Body of pancreas (tissue), 4 donors: Measurements from ENCODE around the gene WNT5B. TPM values are rescaled to one million over a fixed set of nuclear protein-coding genes. Genes with fewer than 3 reads are reported as not detected.
A peak's percentile ranks its signal among the peaks of the same experiment; 100 is the strongest.

Experiments used
- ATAC-seq: fragments of 150-250 bp; one replicate; pipeline ENCODE4 v1.9.1; 2016
- DNase-seq, 4 donors: peaks; one replicate each; pipeline ENCODE4 v3.0.0-alpha.2; 2019
- H3K27ac ChIP-seq, 4 donors: fragments of 200-600 bp; sonication (generic); 1 replicate in 3 of 4; 2 replicates in 1 of 4; pipeline versions ENCODE4 v1.5.1 to v1.6.1; 2016 to 2019; ENCODE audit warnings: mild to moderate bottlenecking in 1 of 4, mixed read lengths in 1 of 4, moderate library complexity in 1 of 4
- H3K27me3 ChIP-seq, 2 donors: fragments of 200-600 bp; sonication (generic); one replicate each; pipeline ENCODE4 v1.6.0; 2016; ENCODE audit warnings: mild to moderate bottlenecking in 1 of 2
- H3K36me3 ChIP-seq, 2 donors: fragments of 200-600 bp; sonication (generic); replicated peaks in 1 of 2; 2 replicates each; pipeline ENCODE4 v1.5.1; 2016; ENCODE audit warnings: low read depth in 2 of 2; ENCODE audit not compliant: insufficient read depth in 1 of 2
- H3K4me1 ChIP-seq: fragments of 200-600 bp; sonication (generic); one replicate; pipeline ENCODE4 v1.6.0; 2016
- H3K4me3 ChIP-seq, 2 donors: fragments of 200-600 bp; sonication (generic); 1 replicate in 1 of 2; 2 replicates in 1 of 2; pipeline ENCODE4 v1.5.1; 2016 to 2019
- H3K9me3 ChIP-seq, 3 donors: fragments of 200-600 bp; sonication (generic); 1 replicate in 2 of 3; 2 replicates in 1 of 3; pipeline ENCODE4 v1.5.1; 2016
- POLR2A ChIP-seq, 3 donors: fragments of 450-650 bp; IDR thresholded peaks; one replicate each; pipeline ENCODE4 v1.6.1; 2016; ENCODE audit warnings: antibody characterized with exemption in 3 of 3, mild to moderate bottlenecking in 2 of 3
- WGBS, 2 donors: methylation state at CpG; one replicate each; pipeline ENCODE4 v1.1.5; 2017; 5-methylcytosine and 5-hydroxymethylcytosine counted together
- intact Hi-C: fragments of 100-400 bp; cut with DNase I; formaldehyde crosslinking; loops from one replicate; pipeline ENCODE4 v1.15.1; 2023
- total RNA-seq, 2 donors: library from RNA; depleted of rRNA; stranded (reverse); fragments of >200 nt; gene quantifications; one replicate each; pipeline ENCODE4 v1.1.0, GENCODE V29; 2016
- TF ChIP-seq, protein P1 (sequence below), 7 experiments: fragments of 450-650 bp in 4 of 7; fragments of 200-600 bp in 3 of 7; sonication (generic) in 3 of 7; IDR thresholded peaks; one replicate each; pipeline ENCODE4 v1.5.1; 2016 to 2019; ENCODE audit warnings: antibody characterized with exemption in 7 of 7

Gene WNT5B
- total RNA-seq, 2 donors from 2014 or later: not detected

DNA sequence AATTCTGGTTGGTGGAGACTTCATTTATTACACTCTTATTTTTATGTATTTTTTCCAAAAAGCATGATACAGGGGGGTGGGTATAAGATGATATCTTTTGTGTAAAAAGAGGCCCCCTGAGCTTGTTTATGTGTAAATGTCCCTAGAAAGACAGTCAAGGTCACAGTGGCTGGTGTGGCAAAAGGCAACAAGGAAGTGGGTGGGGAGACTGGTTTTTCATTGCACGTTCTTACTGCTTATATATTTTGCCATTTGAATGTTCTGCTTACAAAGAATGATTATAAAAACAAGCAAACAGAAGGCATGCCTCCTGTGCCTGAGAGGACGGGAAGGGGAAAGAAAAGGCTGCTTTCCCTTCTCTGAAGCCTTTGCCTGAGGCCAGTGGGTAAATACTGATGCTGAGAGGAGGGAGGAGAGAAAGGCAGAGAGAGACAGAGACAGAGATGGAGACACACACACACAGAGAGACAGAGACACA, 37.7 kb downstream of the WNT5B start:
- H3K4me3 ChIP-seq: no peak overlapping the region
- peak overlapping the region in 3 of 4 donors; percentile 58 to 67 (median 61) for H3K27ac ChIP-seq
- H3K9me3 ChIP-seq: no peaks in the 10 kb centered on the region
- no peaks in the 10 kb centered on the region for H3K36me3 ChIP-seq
- TF ChIP-seq, protein P1, sequence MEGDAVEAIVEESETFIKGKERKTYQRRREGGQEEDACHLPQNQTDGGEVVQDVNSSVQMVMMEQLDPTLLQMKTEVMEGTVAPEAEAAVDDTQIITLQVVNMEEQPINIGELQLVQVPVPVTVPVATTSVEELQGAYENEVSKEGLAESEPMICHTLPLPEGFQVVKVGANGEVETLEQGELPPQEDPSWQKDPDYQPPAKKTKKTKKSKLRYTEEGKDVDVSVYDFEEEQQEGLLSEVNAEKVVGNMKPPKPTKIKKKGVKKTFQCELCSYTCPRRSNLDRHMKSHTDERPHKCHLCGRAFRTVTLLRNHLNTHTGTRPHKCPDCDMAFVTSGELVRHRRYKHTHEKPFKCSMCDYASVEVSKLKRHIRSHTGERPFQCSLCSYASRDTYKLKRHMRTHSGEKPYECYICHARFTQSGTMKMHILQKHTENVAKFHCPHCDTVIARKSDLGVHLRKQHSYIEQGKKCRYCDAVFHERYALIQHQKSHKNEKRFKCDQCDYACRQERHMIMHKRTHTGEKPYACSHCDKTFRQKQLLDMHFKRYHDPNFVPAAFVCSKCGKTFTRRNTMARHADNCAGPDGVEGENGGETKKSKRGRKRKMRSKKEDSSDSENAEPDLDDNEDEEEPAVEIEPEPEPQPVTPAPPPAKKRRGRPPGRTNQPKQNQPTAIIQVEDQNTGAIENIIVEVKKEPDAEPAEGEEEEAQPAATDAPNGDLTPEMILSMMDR (IDR thresholded peaks at IDR 0.05): no peak
- TF ChIP-seq POLR2A (IDR thresholded peaks at IDR 0.05): no peak
- WGBS, 2 donors: 0 to 4% methylated on average over 2 of the region's 2 CpGs
- DNase-seq: peak in 3 of 4 donors; percentile 28 to 44 (median 34)
- peaks cover 16% of the 10 kb centered on the region for H3K4me1 ChIP-seq
- ATAC-seq: no peak
- no peaks in the 10 kb centered on the region for H3K27me3 ChIP-seq
- intact Hi-C loops: no loop called here

DNA sequence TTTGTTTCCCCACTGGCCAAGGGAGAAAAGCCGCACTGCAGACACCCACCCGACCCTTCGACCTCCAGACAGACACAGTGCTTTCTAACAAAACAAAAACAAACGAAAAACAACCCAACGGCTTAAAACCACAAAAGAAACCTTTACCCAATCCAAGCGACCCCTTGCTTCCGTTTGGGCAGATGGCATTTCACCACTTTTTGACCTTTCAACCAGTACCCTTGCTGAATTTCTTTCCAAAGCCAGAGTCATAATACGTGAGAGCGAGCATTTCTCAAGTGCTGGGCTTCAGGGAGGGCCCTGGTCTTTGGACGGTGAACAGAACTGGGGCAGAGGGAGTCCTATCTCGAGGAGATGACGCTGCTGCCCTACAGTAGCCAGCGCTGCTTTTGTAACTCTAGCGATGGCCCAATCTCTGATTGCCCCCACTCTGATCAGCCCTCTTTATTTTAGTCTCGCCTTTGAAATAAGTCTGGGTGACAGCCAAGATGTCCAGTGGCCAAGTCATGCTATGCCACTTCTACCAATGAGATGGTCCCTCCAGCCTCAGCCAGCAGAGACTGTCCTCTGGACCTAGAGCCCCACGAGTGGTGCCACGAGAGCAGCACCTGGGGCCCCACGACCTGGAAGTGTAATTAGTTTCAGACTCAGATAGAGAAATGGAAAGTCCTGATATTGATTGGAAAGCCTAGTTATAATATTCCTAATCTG, 40.0 kb downstream of the WNT5B start:
- H3K27me3 ChIP-seq: no peaks in the 10 kb centered on the region
- no peak for DNase-seq
- peaks cover 12% of the 10 kb centered on the region for H3K4me1 ChIP-seq
- TF ChIP-seq, protein P1 (IDR thresholded peaks at IDR 0.05): no peak
- no peak for TF ChIP-seq POLR2A (IDR thresholded peaks at IDR 0.05)
- H3K36me3 ChIP-seq: no peaks in the 10 kb centered on the region
- H3K9me3 ChIP-seq: no peaks in the 10 kb centered on the region
- no peak overlapping the region for H3K4me3 ChIP-seq
- no peak for ATAC-seq
- WGBS, 2 donors: 74 to 78% methylated on average over 18 of the region's 18 CpGs
- H3K27ac ChIP-seq: no peak overlapping the region
- intact Hi-C loops: no loop called here

DNA sequence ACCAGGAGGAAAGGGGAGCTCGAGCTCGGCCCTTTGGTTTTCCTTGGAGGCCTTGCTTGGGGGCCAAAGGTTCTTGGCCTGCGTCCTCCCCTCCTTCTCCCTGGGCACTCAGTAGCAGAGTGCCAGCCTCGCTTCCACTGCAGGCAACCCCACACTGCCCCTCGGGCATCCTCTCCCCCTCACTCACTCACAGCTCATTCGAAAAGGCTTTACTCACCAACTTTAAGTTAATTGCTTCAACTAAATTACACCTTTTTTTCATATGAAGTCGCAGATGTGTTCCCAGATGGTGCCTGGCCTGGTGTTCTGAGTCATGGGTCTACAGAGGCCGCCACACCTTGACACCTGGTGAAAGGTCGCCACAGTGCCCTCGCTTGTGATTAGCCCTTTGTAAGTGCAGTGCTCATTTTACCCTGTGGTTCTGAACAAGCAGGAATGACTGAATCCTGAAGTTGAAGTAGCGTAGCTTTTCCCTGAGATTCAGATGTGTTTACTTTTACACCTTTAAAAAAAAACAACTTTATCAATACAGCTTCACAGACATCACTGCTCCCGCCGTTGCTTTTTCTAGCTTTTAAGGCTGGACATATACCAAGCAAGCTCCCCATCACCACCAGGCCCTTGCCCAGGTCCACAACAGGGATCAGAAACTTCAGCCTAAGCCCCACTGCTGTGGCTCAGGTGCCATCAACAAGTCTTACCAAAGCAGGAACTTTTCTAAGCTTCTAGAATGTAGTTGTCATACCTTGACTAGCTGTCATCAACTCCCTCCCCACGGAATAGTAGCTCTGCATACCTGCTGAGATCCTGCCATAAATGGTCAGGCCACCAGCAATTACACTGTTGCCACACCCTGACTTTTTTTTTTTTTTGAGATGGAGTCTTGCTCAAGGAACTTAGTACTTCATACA, 41.6 kb downstream of the WNT5B start:
- Histone ChIP-seq H3K4me3 (no peak overlapping the region), H3K27me3 (no peaks in the 10 kb centered on the region), H3K27ac (no peak overlapping the region), H3K36me3 (no peaks in the 10 kb centered on the region), H3K9me3 (no peaks in the 10 kb centered on the region), H3K4me1 (peaks cover 12% of the 10 kb centered on the region)
- WGBS, 2 donors: 77 to 81% methylated on average over 14 of the region's 14 CpGs
- TF ChIP-seq, protein P1 (IDR thresholded peaks at IDR 0.05): no peak
- TF ChIP-seq POLR2A (IDR thresholded peaks at IDR 0.05): no peak
- intact Hi-C loops: no loop called here
- DNase-seq: no peak
- no peak for ATAC-seq

DNA sequence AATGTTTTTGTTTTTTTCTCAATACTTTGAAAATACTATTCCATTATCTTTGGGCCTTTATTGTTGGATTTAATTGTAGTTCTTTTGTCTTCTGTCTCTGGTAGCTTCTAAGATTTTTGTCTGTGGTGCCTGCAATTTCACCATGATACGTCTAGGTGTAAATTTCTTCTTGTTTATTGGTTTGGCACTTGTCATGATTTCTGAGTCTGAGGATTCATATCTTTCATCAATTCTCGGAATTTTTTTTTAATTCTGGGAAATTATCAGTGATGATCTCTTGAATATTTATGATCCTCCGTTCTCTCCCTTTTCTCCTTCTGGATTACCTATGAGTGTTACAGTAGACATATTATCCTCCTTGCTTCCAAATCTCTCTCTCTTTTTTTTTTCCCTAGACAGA, 47.0 kb downstream of the WNT5B start:
- Histone ChIP-seq H3K27me3 (no peaks in the 10 kb centered on the region), H3K9me3 (no peaks in the 10 kb centered on the region), H3K4me3 (no peak overlapping the region), H3K4me1 (no peaks in the 10 kb centered on the region), H3K27ac (no peak overlapping the region), H3K36me3 (no peaks in the 10 kb centered on the region)
- intact Hi-C loops: no loop called here
- WGBS, 2 donors: 92 to 94% methylated on average over 3 of the region's 3 CpGs
- TF ChIP-seq POLR2A (IDR thresholded peaks at IDR 0.05): no peak
- TF ChIP-seq, protein P1 (IDR thresholded peaks at IDR 0.05): no peak
- DNase-seq: no peak
- ATAC-seq: no peak
